ENCODE measurements around the gene CAPG. TPM values are rescaled to one million over a fixed set of nuclear protein-coding genes. Genes with fewer than 3 reads are reported as not detected.
A peak's percentile ranks its signal among the peaks of the same experiment; 100 is the strongest.

Gene CAPG
- total RNA-seq, 6 experiments from 2014 or later = 3.3 to 17.4 (median 9.9) TPM

DNA sequence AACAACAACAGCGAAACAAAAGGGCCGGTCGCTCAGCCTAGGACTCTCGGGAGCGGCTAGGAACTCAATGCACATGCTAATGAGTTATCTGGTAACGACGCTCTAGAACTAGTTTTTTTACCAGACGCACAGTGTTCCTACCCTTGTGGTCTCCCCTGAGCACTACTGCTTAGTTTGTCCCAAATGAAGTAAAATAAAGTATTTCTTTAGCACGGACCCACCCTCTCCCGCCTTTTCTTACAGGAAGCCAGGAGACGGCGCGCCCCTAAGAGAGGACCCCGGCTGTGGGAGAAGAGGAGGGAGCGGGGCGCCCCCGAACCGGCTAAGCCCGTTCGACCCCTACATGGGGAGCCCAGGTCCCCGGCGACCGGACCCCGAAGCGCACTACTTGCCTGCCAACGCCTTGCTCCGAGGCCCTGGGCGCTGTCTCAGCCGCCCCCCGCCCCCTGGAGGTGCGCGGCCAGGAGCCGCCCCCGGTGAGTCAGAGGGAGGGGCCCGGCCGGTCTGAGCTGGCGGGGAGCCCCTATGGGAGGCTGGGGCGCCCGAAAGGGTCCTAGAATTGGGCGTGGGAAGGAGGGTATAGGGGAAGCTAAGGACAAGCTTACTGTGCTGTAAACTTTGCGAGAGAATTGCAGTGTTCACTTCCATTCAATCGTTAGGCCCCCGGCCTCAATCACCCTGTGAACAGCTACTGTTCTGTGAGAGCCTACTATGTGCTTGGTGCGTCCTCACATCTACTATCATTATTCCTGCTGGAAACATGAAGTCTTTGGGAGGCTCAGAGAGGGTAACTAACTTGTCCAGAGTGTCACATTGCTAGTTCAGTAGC is 3.6 kb upstream of the CAPG start:
- no peaks in the 10 kb centered on the region for H3K9me3 ChIP-seq
- H3K4me1 ChIP-seq = peaks cover 0 to 19% (median 2%) of the 10 kb centered on the region in 4 donors
- 14% methylated on average over 17 of the region's 44 CpGs for WGBS (ENCODE audit: insufficient coverage, low coverage, low lambda C conversion rate, missing lambda C conversion rate)
- no peak overlapping the region for H3K27ac ChIP-seq
- H3K4me3 ChIP-seq = peak overlapping the region; percentile 30 to 44 (median 42)
- no peaks in the 10 kb centered on the region for H3K36me3 ChIP-seq
- peak; percentile 12 to 49 (median 27) for ATAC-seq
- no peaks in the 10 kb centered on the region for H3K27me3 ChIP-seq
- TF ChIP-seq CTCF (IDR thresholded peaks at IDR 0.05) (no peak), POLR2A (IDR thresholded peaks at IDR 0.05) (no peak)
- peak in 1 of 3 donors; percentile 55 for DNase-seq
- intact Hi-C loops (cut with DNase I) = no loop called here

GRCh38 chr2:85411405-85411748 is 1.2 kb upstream of the CAPG start:
- H3K27ac ChIP-seq = no peak overlapping the region
- no peaks in the 10 kb centered on the region for H3K36me3 ChIP-seq
- intact Hi-C loops (cut with DNase I) = no loop called here
- WGBS (ENCODE audit: insufficient coverage, low coverage, low lambda C conversion rate, missing lambda C conversion rate) = no CpG with 5 or more reads among the region's 5 CpGs
- H3K4me1 ChIP-seq = peaks cover 0 to 15% (median 0%) of the 10 kb centered on the region in 4 donors
- no peaks in the 10 kb centered on the region for H3K9me3 ChIP-seq
- H3K27me3 ChIP-seq = no peaks in the 10 kb centered on the region
- ATAC-seq (no peak), DNase-seq (no peak)
- TF ChIP-seq POLR2A (IDR thresholded peaks at IDR 0.05) = no peak
- no peak for TF ChIP-seq CTCF (IDR thresholded peaks at IDR 0.05)
- no peak overlapping the region for H3K4me3 ChIP-seq

- intact Hi-C loops (cut with DNase I) = no loop called here
- Histone ChIP-seq H3K4me3 (no peak overlapping the region), H3K27me3 (no peaks in the 10 kb centered on the region), H3K36me3 (no peaks in the 10 kb centered on the region), H3K9me3 (no peaks in the 10 kb centered on the region), H3K27ac (peak overlapping the region in 1 of 3 donors; percentile 16), H3K4me1 (peaks cover 0 to 19% (median 0%) of the 10 kb centered on the region in 4 donors)
- TF ChIP-seq POLR2A (IDR thresholded peaks at IDR 0.05) (no peak), CTCF (IDR thresholded peaks at IDR 0.05) (no peak)
- ATAC-seq (no peak), DNase-seq (no peak)
- 91% methylated on average over 7 of the region's 13 CpGs for WGBS (ENCODE audit: insufficient coverage, low coverage, low lambda C conversion rate, missing lambda C conversion rate)
Observed at GRCh38 chr2:85410584-85411404, 628 bp upstream of the CAPG start.

DNA sequence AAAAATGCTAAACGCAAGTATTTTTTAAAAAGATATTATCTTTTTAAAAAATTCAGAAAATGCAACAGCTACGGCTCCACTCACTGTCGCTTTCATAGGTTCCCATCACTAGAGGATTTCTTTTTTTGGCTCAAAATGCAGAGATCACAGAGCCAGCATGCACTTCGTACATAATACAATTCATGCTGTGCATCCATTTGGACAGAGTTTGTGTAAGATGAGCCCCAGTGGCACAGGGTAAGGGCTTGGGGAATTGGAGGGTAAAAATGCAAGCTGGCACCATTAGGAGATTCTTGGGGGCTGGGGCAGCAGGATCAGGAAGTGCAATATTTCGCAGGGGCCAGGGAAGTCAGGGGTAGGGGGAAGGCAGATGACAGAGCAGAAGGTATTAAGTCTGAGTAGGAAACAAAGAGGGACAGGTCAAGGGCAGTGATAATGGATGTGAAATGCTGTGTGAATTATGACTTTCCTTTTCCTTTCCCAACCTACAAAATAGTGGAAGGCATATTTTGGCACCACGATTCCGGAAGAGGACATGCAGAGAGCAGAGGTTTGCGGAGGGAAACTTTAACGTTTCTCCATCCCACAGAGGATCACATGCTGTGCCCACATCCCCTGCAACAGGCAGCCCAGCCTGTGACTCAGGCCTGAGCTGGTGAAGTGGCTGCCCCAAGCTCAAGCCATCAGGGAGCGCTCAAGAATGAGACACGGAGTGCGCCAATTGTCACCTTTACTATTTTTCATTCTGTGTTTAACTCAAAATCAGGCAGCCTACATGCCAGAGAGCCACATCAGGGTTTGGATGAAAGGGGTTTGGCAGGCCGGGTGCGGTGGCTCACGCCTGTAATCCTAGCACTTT is 4.7 kb downstream of the CAPG start:
- H3K36me3 ChIP-seq = no peaks in the 10 kb centered on the region
- H3K4me1 ChIP-seq = peaks cover 0 to 10% (median 0%) of the 10 kb centered on the region in 4 donors
- H3K27me3 ChIP-seq = no peaks in the 10 kb centered on the region
- no peak overlapping the region for H3K4me3 ChIP-seq
- WGBS (ENCODE audit: insufficient coverage, low coverage, low lambda C conversion rate, missing lambda C conversion rate) = 48% methylated on average over 11 of the region's 15 CpGs
- TF ChIP-seq POLR2A (IDR thresholded peaks at IDR 0.05) = no peak
- TF ChIP-seq CTCF (IDR thresholded peaks at IDR 0.05) = no peak
- H3K9me3 ChIP-seq = no peaks in the 10 kb centered on the region
- DNase-seq = peak in 1 of 3 donors; percentile 52
- ATAC-seq = peak; percentile 66 to 77 (median 72)
- peak overlapping the region in 2 of 3 donors; percentile 33 to 54 for H3K27ac ChIP-seq
- intact Hi-C loops (cut with DNase I) = no loop called here

Measured in right lobe of liver (tissue), 6 donors.